GM12878 (cell line): ENCODE measurements around the gene HOXB3. TPM values are rescaled to one million over a fixed set of nuclear protein-coding genes. Genes with fewer than 3 reads are reported as not detected.

Experiments
- ATF3 ChIP-seq: IDR thresholded peaks from 2 replicates; pipeline ENCODE4 v1.6.1; 2011; ENCODE audit warnings: low read depth, mild to moderate bottlenecking, low read length, moderate library complexity, borderline replicate concordance; ENCODE audit errors: extremely low read depth
- CBX3 ChIP-seq: fragments of 200-600 bp; sonication (generic); IDR thresholded peaks from 2 replicates; pipeline ENCODE4 v1.6.1; 2016; ENCODE audit warnings: low read depth, borderline replicate concordance
- EED ChIP-seq: sonication (generic); IDR thresholded peaks from 2 replicates; pipeline ENCODE4 v1.6.1; 2016; ENCODE audit warnings: antibody characterized with exemption, low read depth
- ETV6 ChIP-seq, 2 experiments: fragments of 450-650 bp in 1 of 2; IDR thresholded peaks in 1 of 2; conservative IDR thresholded peaks in 1 of 2; 2 replicates each; pipeline ENCODE4 v1.6.1; 2014; ENCODE audit warnings: antibody characterized with exemption in 1 of 2, borderline replicate concordance in 1 of 2, low read depth in 1 of 2, mild to moderate bottlenecking in 1 of 2, moderate library complexity in 1 of 2
- MEF2A ChIP-seq: IDR thresholded peaks from 2 replicates; pipeline ENCODE4 v1.6.1; 2011; ENCODE audit warnings: low read depth, mild to moderate bottlenecking, low read length, moderate library complexity; ENCODE audit not compliant: insufficient read depth
- NFYA ChIP-seq: IDR thresholded peaks from 2 replicates; pipeline ENCODE4 v1.6.1; 2011; ENCODE audit warnings: low read depth, mild to moderate bottlenecking, low read length, improper control_type of control experiment, borderline replicate concordance
- PML ChIP-seq: IDR thresholded peaks from 2 replicates; pipeline ENCODE4 v1.6.1; 2012; ENCODE audit warnings: low read length, inconsistent platforms
- RFX5 ChIP-seq: IDR thresholded peaks from 2 replicates; pipeline ENCODE4 v1.6.1; 2011; ENCODE audit warnings: low read depth, low read length, improper control_type of control experiment
- USF2 ChIP-seq: IDR thresholded peaks from 2 replicates; pipeline ENCODE4 v1.6.1; 2011; ENCODE audit warnings: low read depth, low read length, improper control_type of control experiment, borderline replicate concordance
- polyA plus RNA-seq, 11 experiments: library from polyadenylated mRNA; depleted of rRNA in 4 of 11; unstranded in 6 of 11; stranded (reverse) in 5 of 11; fragments of >200 nt; fragmentation: Nextera tagmentation in 4 of 11; fragmentation: Illumina TruSeq in 1 of 11; extraction: Ambion mirVana in 4 of 11; extraction: Trizol in 1 of 11; gene quantifications; 1 replicate in 1 of 11; 2 replicates in 10 of 11; pipeline versions ENCODE4 v1.2.1 to v1.2.3, GENCODE V29; 2011 to 2016; ENCODE audit warnings: inconsistent platforms in 2 of 11, missing spikeins in 2 of 11, low read depth in 1 of 11
- total RNA-seq, 4 experiments: library from RNA; depleted of rRNA in 3 of 4; stranded (reverse); fragments of >200 nt in 3 of 4; fragmentation: Illumina TruSeq in 1 of 4; extraction: Trizol in 1 of 4; gene quantifications; 2 replicates each; pipeline versions ENCODE4 v1.2.1 to v1.2.3, GENCODE V29; 2013 to 2021
- TF ChIP-seq, protein P1 (sequence below): fragments of 450-650 bp; IDR thresholded peaks from 2 replicates; pipeline ENCODE4 v1.6.1; 2017; ENCODE audit warnings: mild to moderate bottlenecking, low read depth, inconsistent platforms; ENCODE audit not compliant: poor library complexity, severe bottlenecking

HOXB3 gene
- total and polyA plus RNA-seq, 10 of the 15 experiments (the other 5 are each of a cell fraction or from before 2014, with no cell fraction given), result 0.19 to 7.7 (median 2.9) TPM

DNA sequence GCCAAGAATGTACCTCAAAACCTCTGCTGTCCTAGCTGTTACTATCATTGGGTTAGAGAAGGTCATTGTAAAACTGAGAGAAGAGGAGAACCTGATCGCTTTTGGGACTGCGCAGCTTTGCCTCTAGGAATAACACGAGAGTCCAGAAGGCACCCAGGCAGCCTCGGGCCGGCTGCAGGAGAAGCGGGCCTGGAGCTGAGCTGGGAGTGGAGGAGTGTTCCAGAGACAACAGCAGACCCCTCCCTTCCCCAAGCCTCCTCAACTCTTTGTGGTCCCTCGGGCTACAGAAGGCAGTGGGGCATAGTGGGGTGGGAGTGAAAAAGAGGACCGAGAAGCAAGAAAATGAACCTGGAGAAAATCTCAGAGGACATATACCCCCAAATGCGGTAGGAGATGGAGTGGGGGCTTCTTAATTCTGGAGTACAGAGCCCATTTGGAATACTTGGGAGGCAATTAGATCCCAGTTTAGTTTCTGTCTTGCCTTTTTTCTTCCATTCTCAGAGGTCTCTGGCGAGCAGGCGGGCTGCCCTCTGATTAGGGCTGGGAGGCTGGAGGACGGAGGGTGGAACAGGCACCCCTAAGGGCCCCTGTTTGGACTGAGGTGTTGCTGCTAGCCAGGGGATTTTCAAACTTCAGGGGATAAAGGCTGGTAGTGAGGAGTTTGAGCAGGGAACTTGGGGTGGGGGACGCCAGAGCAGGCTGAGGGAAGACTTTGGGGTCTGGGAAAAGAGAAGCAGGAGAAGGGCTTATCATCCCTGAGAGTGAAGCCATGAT is 31.8 kb downstream of the HOXB3 start (continued):
- no peak for TF ChIP-seq MEF2A
- TF ChIP-seq RFX5, result no peak
- TF ChIP-seq ETV6 (conservative IDR thresholded peaks at IDR 0.05 in 1 of 2, IDR thresholded peaks at IDR 0.05 in 1 of 2; ENCODE audit: borderline replicate concordance in 1 of 2, low read depth in 1 of 2), result no peak
- TF ChIP-seq, protein P1, sequence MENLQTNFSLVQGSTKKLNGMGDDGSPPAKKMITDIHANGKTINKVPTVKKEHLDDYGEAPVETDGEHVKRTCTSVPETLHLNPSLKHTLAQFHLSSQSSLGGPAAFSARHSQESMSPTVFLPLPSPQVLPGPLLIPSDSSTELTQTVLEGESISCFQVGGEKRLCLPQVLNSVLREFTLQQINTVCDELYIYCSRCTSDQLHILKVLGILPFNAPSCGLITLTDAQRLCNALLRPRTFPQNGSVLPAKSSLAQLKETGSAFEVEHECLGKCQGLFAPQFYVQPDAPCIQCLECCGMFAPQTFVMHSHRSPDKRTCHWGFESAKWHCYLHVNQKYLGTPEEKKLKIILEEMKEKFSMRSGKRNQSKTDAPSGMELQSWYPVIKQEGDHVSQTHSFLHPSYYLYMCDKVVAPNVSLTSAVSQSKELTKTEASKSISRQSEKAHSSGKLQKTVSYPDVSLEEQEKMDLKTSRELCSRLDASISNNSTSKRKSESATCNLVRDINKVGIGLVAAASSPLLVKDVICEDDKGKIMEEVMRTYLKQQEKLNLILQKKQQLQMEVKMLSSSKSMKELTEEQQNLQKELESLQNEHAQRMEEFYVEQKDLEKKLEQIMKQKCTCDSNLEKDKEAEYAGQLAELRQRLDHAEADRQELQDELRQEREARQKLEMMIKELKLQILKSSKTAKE, result no peak
- TF ChIP-seq USF2, result no peak
- TF ChIP-seq ATF3, result no peak
- TF ChIP-seq CBX3, result no peak
- TF ChIP-seq NFYA, result no peak
- TF ChIP-seq EED, result no peak
- TF ChIP-seq PML, result no peak
